T-helper 17 cell (primary cell): ENCODE results near the gene KDM5A. TPM values are rescaled to one million over a fixed set of nuclear protein-coding genes. Genes with fewer than 3 reads are reported as not detected.

Experiments used
- total RNA-seq, 4 donors: library from RNA in 2 of 4; stranded (reverse) in 2 of 4; gene quantifications; one replicate each; pipeline ENCODE4 v1.2.3 and lab custom pipeline; 2022 to 2026

The KDM5A gene
- total RNA-seq, 2 donors from 2014 or later, result 115 to 139 TPM

Other genes with a start within 250 kb of the KDM5A start
- gene SLC6A12, start 175.2 kb downstream of the KDM5A start, total RNA-seq, result not detected
- under 1 TPM; 0.26 to 0.72 TPM for gene SLC6A13, start 126.5 kb downstream of the KDM5A start, total RNA-seq
- gene CCDC77, start 12.3 kb upstream of the KDM5A start, total RNA-seq, result 1 to 10 TPM; 5.6 to 8.4 TPM
- 1 to 10 TPM; 1.6 to 1.7 TPM for gene B4GALNT3, start 70.6 kb upstream of the KDM5A start, total RNA-seq